Measurements from ENCODE around the gene PLXNB2.
A peak's percentile ranks its signal among the peaks of the same experiment; 100 is the strongest.

PLXNB2 gene

GRCh38 chr22:50267591-50268390 is 39.7 kb downstream of the PLXNB2 start:
- H3F3A ChIP-seq (ENCODE audit: insufficient read depth, low read length) = no peaks in the 10 kb centered on the region
- H3K4me1 ChIP-seq (ENCODE audit: insufficient read depth, low read length, severe bottlenecking) = peaks cover 36% of the 10 kb centered on the region
- H3K4me3 ChIP-seq (ENCODE audit: low read depth, low read length, poor library complexity, severe bottlenecking) = peak overlapping the region; percentile 36
- H2AFZ ChIP-seq (ENCODE audit: low read length) = no peak overlapping the region
- H3K9me2 ChIP-seq (ENCODE audit: low read depth, low read length) = no peaks in the 10 kb centered on the region
- no peaks in the 10 kb centered on the region for H4K20me1 ChIP-seq (ENCODE audit: insufficient read depth, low read length)
- H3K79me2 ChIP-seq (ENCODE audit: insufficient read depth, low read length) = no peaks in the 10 kb centered on the region
- H3K36me3 ChIP-seq (ENCODE audit: insufficient read depth, low read length) = no peaks in the 10 kb centered on the region
- no peaks in the 10 kb centered on the region; the same call in 1 of the 2 replicates for H3K27me3 ChIP-seq (ENCODE audit: insufficient read depth, low read length)
- H3K9ac ChIP-seq (ENCODE audit: low read length) = peak overlapping the region; percentile 15; the same call in 1 of the 2 replicates
- peak overlapping the region; percentile 42 for H3K4me2 ChIP-seq (ENCODE audit: low read length)
- H3K27ac ChIP-seq (ENCODE audit: low read depth, low read length, poor library complexity, severe bottlenecking) = no peak overlapping the region
- H3K9me3 ChIP-seq (ENCODE audit: low read length) = no peaks in the 10 kb centered on the region
- TF ChIP-seq EZH2 (IDR thresholded peaks at IDR 0.05; ENCODE audit: borderline replicate concordance, low read length) = no peak
- TF ChIP-seq CTCF (IDR thresholded peaks at IDR 0.05; ENCODE audit: low read length) = no peak; the same call in 1 of the 2 replicates

- Histone ChIP-seq H3K4me1 (ENCODE audit: insufficient read depth, low read length, severe bottlenecking) (peaks cover 44% of the 10 kb centered on the region), H3F3A (ENCODE audit: insufficient read depth, low read length) (no peaks in the 10 kb centered on the region), H3K4me2 (ENCODE audit: low read length) (no peak overlapping the region), H3K36me3 (ENCODE audit: insufficient read depth, low read length) (no peaks in the 10 kb centered on the region), H3K27ac (ENCODE audit: low read depth, low read length, poor library complexity, severe bottlenecking) (no peak overlapping the region), H3K9me3 (ENCODE audit: low read length) (no peaks in the 10 kb centered on the region), H4K20me1 (ENCODE audit: insufficient read depth, low read length) (no peaks in the 10 kb centered on the region), H3K9me2 (ENCODE audit: low read depth, low read length) (no peaks in the 10 kb centered on the region), H3K9ac (ENCODE audit: low read length) (no peak overlapping the region), H2AFZ (ENCODE audit: low read length) (no peak overlapping the region), H3K27me3 (ENCODE audit: insufficient read depth, low read length) (no peaks in the 10 kb centered on the region), H3K79me2 (ENCODE audit: insufficient read depth, low read length) (no peaks in the 10 kb centered on the region), H3K4me3 (ENCODE audit: low read depth, low read length, poor library complexity, severe bottlenecking) (no peak overlapping the region)
- TF ChIP-seq CTCF (IDR thresholded peaks at IDR 0.05; ENCODE audit: low read length) (no peak), EZH2 (IDR thresholded peaks at IDR 0.05; ENCODE audit: borderline replicate concordance, low read length) (no peak)
These were observed 40.5 kb downstream of the PLXNB2 start for GRCh38 chr22:50266994-50267393.

GRCh38 chr22:50264946-50265669 is 42.3 kb downstream of the PLXNB2 start:
- Histone ChIP-seq H3K4me2 (ENCODE audit: low read length) (no peak overlapping the region), H3K4me1 (ENCODE audit: insufficient read depth, low read length, severe bottlenecking) (peaks cover 38% of the 10 kb centered on the region), H3K36me3 (ENCODE audit: insufficient read depth, low read length) (no peaks in the 10 kb centered on the region), H2AFZ (ENCODE audit: low read length) (no peak overlapping the region), H3K9ac (ENCODE audit: low read length) (no peak overlapping the region), H3F3A (ENCODE audit: insufficient read depth, low read length) (no peaks in the 10 kb centered on the region), H3K9me3 (ENCODE audit: low read length) (no peaks in the 10 kb centered on the region), H3K27me3 (ENCODE audit: insufficient read depth, low read length) (no peaks in the 10 kb centered on the region), H3K27ac (ENCODE audit: low read depth, low read length, poor library complexity, severe bottlenecking) (no peak overlapping the region), H3K79me2 (ENCODE audit: insufficient read depth, low read length) (peaks cover 4% of the 10 kb centered on the region; the same call in 1 of the 2 replicates), H3K9me2 (ENCODE audit: low read depth, low read length) (no peaks in the 10 kb centered on the region), H4K20me1 (ENCODE audit: insufficient read depth, low read length) (no peaks in the 10 kb centered on the region), H3K4me3 (ENCODE audit: low read depth, low read length, poor library complexity, severe bottlenecking) (no peak overlapping the region)
- TF ChIP-seq EZH2 (IDR thresholded peaks at IDR 0.05; ENCODE audit: borderline replicate concordance, low read length) (no peak), CTCF (IDR thresholded peaks at IDR 0.05; ENCODE audit: low read length) (no peak)
